GM12801 (cell line): ENCODE results near the gene HHIPL1.

Source experiments
- CTCF ChIP-seq: IDR thresholded peaks from one replicate; pipeline ENCODE4 v1.5.1; 2011; ENCODE audit warnings: control low read depth; ENCODE audit not compliant: insufficient read length; ENCODE audit errors: extremely low read depth

HHIPL1 gene

GRCh38 chr14:99660006-99660566 lies 15.2 kb downstream of the HHIPL1 start:
- no peak for TF ChIP-seq CTCF

- no peak for TF ChIP-seq CTCF
Measured at GRCh38 chr14:99660794-99661193, 15.9 kb downstream of the HHIPL1 start.

- no peak for TF ChIP-seq CTCF
Measured at GRCh38 chr14:99662846-99663245, 17.9 kb downstream of the HHIPL1 start.

- no peak for TF ChIP-seq CTCF
Measured at GRCh38 chr14:99663386-99664057, 18.6 kb downstream of the HHIPL1 start.

- no peak for TF ChIP-seq CTCF
Measured at GRCh38 chr14:99664058-99664936, 19.4 kb downstream of the HHIPL1 start.

GRCh38 chr14:99664937-99665273 lies 20.0 kb downstream of the HHIPL1 start:
- no peak for TF ChIP-seq CTCF

GRCh38 chr14:99666533-99666932 lies 21.6 kb downstream of the HHIPL1 start:
- no peak for TF ChIP-seq CTCF
